ENCODE results near the gene UTP25.

DNA sequence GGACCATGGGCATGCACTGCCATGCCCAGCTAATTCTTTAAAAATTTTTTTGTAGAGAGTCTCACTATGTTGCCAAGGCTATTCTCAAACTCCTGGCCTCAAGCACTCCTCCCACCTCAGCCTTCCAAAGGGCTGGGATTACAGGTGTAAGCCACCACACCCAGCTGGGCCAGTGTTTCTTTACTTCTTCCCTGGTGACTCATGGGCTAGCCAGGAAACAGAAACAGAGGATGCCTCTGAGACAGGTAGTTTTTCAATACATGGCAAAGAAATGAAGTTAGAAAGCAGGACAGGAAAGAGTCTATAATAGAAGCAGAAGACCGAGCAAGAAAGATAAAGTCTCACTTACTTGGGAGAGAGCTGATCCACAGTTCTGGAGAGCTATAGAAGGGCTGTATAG, 35.9 kb upstream of the UTP25 start:
- TF ChIP-seq, protein P1, sequence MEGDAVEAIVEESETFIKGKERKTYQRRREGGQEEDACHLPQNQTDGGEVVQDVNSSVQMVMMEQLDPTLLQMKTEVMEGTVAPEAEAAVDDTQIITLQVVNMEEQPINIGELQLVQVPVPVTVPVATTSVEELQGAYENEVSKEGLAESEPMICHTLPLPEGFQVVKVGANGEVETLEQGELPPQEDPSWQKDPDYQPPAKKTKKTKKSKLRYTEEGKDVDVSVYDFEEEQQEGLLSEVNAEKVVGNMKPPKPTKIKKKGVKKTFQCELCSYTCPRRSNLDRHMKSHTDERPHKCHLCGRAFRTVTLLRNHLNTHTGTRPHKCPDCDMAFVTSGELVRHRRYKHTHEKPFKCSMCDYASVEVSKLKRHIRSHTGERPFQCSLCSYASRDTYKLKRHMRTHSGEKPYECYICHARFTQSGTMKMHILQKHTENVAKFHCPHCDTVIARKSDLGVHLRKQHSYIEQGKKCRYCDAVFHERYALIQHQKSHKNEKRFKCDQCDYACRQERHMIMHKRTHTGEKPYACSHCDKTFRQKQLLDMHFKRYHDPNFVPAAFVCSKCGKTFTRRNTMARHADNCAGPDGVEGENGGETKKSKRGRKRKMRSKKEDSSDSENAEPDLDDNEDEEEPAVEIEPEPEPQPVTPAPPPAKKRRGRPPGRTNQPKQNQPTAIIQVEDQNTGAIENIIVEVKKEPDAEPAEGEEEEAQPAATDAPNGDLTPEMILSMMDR (conservative IDR thresholded peaks at IDR 0.05) = no peak
- TF ChIP-seq ZFX (IDR thresholded peaks at IDR 0.05) = no peak

Data from C4-2B (cell line).